Measurements from ENCODE around the gene PDE6B.

DNA sequence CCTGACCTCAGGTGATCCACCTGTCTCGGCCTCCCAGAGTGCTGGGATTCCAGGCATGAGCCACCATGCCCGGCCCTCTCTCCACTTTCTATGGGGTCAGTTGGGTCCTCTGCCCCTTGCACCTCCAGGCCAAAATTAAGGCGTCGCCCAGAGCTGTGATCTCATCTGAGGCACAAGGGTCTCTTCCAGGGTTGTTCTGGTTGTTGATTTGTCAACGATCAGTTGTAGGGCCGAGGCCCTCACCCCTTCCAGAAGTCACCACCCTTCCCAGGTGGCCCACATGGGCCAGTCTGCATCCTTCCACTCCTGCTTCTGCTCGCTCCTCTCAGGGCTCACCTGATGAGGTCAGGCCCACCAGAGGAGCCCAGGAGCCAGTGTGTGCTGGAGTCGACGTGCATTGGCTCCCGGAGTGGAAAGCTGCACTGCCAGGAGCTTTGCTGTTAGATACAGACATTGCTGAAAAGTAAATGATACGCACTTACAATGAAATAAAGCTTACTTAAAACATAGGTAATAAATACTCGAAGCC is 35.0 kb upstream of the PDE6B start:
- TF ChIP-seq CTCF (IDR thresholded peaks at IDR 0.05) (no peak), POLR2A (IDR thresholded peaks at IDR 0.05) (no peak)
